ENCODE data around the gene DDX17. TPM values are rescaled to one million over a fixed set of nuclear protein-coding genes. Genes with fewer than 3 reads are reported as not detected.

DDX17 gene
- total and polyA plus RNA-seq, 2 of the 8 experiments (the other 6 are each of a cell fraction or from before 2014, with no cell fraction given) = 437 to 441 TPM

GRCh38 chr22:38469306-38469781, 36.8 kb downstream of the DDX17 start:
- H4K5ac ChIP-seq (ENCODE audit: insufficient read length, low read depth, low read length) = no peak overlapping the region
- no peaks in the 10 kb centered on the region for H3K79me1 ChIP-seq (ENCODE audit: low read depth, low read length)
- H3K9me3 ChIP-seq (ENCODE audit: insufficient read depth in 2 of 2, low read depth in 1 of 2, low read length in 1 of 2) = no peaks in the 10 kb centered on the region
- H2AFZ ChIP-seq (ENCODE audit: low read length) = no peak overlapping the region
- no peak overlapping the region for H3K4me2 ChIP-seq (ENCODE audit: insufficient read depth in 1 of 2, low read depth in 2 of 2, low read length in 2 of 2)
- peaks cover 9% of the 10 kb centered on the region; the same call in 1 of the 2 replicates for H3K23me2 ChIP-seq (ENCODE audit: low read depth, low read length)
- no peak overlapping the region for H4K91ac ChIP-seq (replicated peaks; ENCODE audit: insufficient read length, low read length)
- H3K27me3 ChIP-seq (replicated peaks in 1 of 4; ENCODE audit: control insufficient read depth in 3 of 4, extremely low read depth in 1 of 4, insufficient read depth in 3 of 4, low read length in 3 of 4) = peaks cover 0 to 24% (median 12%) of the 10 kb centered on the region in 4 experiments; a peak in 6 of 7 replicates
- H2BK120ac ChIP-seq (replicated peaks; ENCODE audit: low read depth, low read length) = no peak overlapping the region
- H3K79me2 ChIP-seq (ENCODE audit: control insufficient read depth in 1 of 2, insufficient read depth in 2 of 2, low read length in 2 of 2) = no peaks in the 10 kb centered on the region
- no peak overlapping the region for H3K18ac ChIP-seq (ENCODE audit: extremely low read depth, low read length)
- FAIRE-seq (no peak), DNase-seq (ENCODE audit: low read depth in 1 of 2, low spot score in 2 of 2) (no peak)
- H2BK5ac ChIP-seq (ENCODE audit: low read depth, low read length) = no peak overlapping the region
- no peak overlapping the region for H2BK12ac ChIP-seq (ENCODE audit: low read depth, low read length)
- no peak overlapping the region for H3K4ac ChIP-seq (replicated peaks; ENCODE audit: insufficient read length, low read depth, low read length)
- H3K9ac ChIP-seq (replicated peaks in 1 of 4; ENCODE audit: extremely low read depth in 1 of 4, low read depth in 3 of 4, low read length in 3 of 4) = no peak overlapping the region
- H4K20me1 ChIP-seq (replicated peaks in 1 of 2; ENCODE audit: control insufficient read depth in 1 of 2, insufficient read depth in 2 of 2, low read length in 2 of 2) = no peaks in the 10 kb centered on the region
- 97% methylated on average over 6 of the region's 6 CpGs; no CpG with 5 or more reads in 1 of the 2 experiments for WGBS, 2 experiments (ENCODE audit: extremely low coverage in 1 of 2, insufficient coverage in 1 of 2, insufficient read length in 1 of 2, insufficient replicate concordance in 2 of 2, low coverage in 1 of 2, low lambda C conversion rate in 2 of 2, missing lambda C conversion rate in 1 of 2)
- no peaks in the 10 kb centered on the region for H3K36me3 ChIP-seq (ENCODE audit: control insufficient read depth in 2 of 4, insufficient read depth in 4 of 4, low read length in 3 of 4)
- no peak overlapping the region for H3K4me3 ChIP-seq (ENCODE audit: extremely low read depth in 1 of 4, insufficient read depth in 2 of 4, low read depth in 3 of 4, low read length in 4 of 4)
- H2AK5ac ChIP-seq (ENCODE audit: low read depth, low read length) = no peak overlapping the region
- no peak overlapping the region for H4K8ac ChIP-seq (ENCODE audit: extremely low read depth, insufficient read depth, low read length)
- peaks cover 0 to 9% (median 6%) of the 10 kb centered on the region in 4 experiments; a peak in 5 of 7 replicates for H3K4me1 ChIP-seq (replicated peaks in 1 of 4; ENCODE audit: control insufficient read depth in 3 of 4, insufficient read depth in 4 of 4, low read length in 3 of 4)
- no peak overlapping the region for H3K27ac ChIP-seq (ENCODE audit: low read depth, low read length)
- H3K56ac ChIP-seq (replicated peaks; ENCODE audit: insufficient read length, low read depth, low read length) = no peak overlapping the region
- TF ChIP-seq HDAC6 (IDR thresholded peaks at IDR 0.05; ENCODE audit: low read depth, low read length) (no peak), CREB1 (IDR thresholded peaks at IDR 0.05) (no peak), EGR1 (IDR thresholded peaks at IDR 0.05; ENCODE audit: borderline replicate concordance, low read depth, low read length) (no peak), CHD1 (IDR thresholded peaks at IDR 0.05; ENCODE audit: low read depth, low read length) (no peak), ASH2L (IDR thresholded peaks at IDR 0.05; ENCODE audit: low read length) (no peak), SP1 (IDR thresholded peaks at IDR 0.05; ENCODE audit: low read depth, low read length) (no peak), CHD2 (IDR thresholded peaks at IDR 0.05; ENCODE audit: low read length) (no peak), POLR2AphosphoS5 (IDR thresholded peaks at IDR 0.05; ENCODE audit: low read depth, low read length) (no peak), CEBPB (IDR thresholded peaks at IDR 0.05; ENCODE audit: low read depth, low read length) (no peak), CBX8 (IDR thresholded peaks at IDR 0.05; ENCODE audit: borderline replicate concordance, low read depth, low read length) (no peak), GTF2F1 (IDR thresholded peaks at IDR 0.05; ENCODE audit: borderline replicate concordance, low read depth, low read length) (no peak), GABPA (IDR thresholded peaks at IDR 0.05; ENCODE audit: borderline replicate concordance, insufficient read depth, low read length) (no peak), BCL11A (IDR thresholded peaks at IDR 0.05; ENCODE audit: low read depth in 2 of 2, low read length in 2 of 2) (no peak), SUZ12 (IDR thresholded peaks at IDR 0.05; ENCODE audit: low read length) (no peak), E2F6 (IDR thresholded peaks at IDR 0.05) (no peak)
- H2BK15ac ChIP-seq (ENCODE audit: low read length) = no peak overlapping the region
- ChIA-PET POLR2A (ENCODE audit: partially characterized antibody) (interaction anchor here (1.6 to 40.8 kb wide), 3 partner anchors 9 to 20 kb away, joined by 5 to 1102 read pairs (median 5); no protein-coding TSS in a partner anchor), CTCF (ENCODE audit: partially characterized antibody) (interaction anchor here (1.1 to 2.6 kb wide), 8 partner anchors 8 to 102 kb away, joined by 3 to 11 read pairs (median 6); no protein-coding TSS in a partner anchor)
- no peak overlapping the region for H3K23ac ChIP-seq (ENCODE audit: insufficient read length)
- H2BK20ac ChIP-seq (ENCODE audit: low read length) = no peak overlapping the region
- no peak overlapping the region for H3K14ac ChIP-seq (ENCODE audit: insufficient read length)
